Measurements from ENCODE around the gene CHCHD4.

DNA sequence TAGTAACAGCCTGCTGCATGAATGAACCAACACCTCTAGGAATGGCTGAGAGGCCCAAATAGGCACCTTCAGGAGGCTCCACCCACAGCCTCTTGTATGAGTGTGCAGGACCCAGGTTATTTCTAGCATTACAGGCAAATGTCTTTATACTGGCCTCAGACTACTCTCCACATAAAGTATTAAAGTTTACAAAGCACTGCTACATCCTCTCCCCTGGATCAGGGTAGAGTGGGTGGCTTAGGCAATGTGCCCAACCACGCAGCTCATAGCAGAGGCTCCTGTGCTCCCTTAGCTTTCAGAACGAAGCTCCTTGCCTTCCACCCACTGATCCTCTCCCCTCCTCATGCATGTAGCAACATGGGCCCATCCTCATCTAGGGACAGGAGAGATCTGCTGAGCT lies 16.5 kb upstream of the CHCHD4 start:
- TF ChIP-seq SIN3A (IDR thresholded peaks at IDR 0.05; ENCODE audit: borderline replicate concordance, insufficient read depth, low read length) (no peak), TAF1 (IDR thresholded peaks at IDR 0.05; ENCODE audit: borderline replicate concordance, insufficient read depth, low read length) (no peak)
- TF ChIP-seq, protein P1, sequence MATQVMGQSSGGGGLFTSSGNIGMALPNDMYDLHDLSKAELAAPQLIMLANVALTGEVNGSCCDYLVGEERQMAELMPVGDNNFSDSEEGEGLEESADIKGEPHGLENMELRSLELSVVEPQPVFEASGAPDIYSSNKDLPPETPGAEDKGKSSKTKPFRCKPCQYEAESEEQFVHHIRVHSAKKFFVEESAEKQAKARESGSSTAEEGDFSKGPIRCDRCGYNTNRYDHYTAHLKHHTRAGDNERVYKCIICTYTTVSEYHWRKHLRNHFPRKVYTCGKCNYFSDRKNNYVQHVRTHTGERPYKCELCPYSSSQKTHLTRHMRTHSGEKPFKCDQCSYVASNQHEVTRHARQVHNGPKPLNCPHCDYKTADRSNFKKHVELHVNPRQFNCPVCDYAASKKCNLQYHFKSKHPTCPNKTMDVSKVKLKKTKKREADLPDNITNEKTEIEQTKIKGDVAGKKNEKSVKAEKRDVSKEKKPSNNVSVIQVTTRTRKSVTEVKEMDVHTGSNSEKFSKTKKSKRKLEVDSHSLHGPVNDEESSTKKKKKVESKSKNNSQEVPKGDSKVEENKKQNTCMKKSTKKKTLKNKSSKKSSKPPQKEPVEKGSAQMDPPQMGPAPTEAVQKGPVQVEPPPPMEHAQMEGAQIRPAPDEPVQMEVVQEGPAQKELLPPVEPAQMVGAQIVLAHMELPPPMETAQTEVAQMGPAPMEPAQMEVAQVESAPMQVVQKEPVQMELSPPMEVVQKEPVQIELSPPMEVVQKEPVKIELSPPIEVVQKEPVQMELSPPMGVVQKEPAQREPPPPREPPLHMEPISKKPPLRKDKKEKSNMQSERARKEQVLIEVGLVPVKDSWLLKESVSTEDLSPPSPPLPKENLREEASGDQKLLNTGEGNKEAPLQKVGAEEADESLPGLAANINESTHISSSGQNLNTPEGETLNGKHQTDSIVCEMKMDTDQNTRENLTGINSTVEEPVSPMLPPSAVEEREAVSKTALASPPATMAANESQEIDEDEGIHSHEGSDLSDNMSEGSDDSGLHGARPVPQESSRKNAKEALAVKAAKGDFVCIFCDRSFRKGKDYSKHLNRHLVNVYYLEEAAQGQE (IDR thresholded peaks at IDR 0.05; ENCODE audit: insufficient read depth in 1 of 2, low read depth in 2 of 2, low read length in 2 of 2) = no peak

Data from PFSK-1 (cell line).